ENCODE results near the gene GFPT2.
A peak's percentile ranks its signal among the peaks of the same experiment; 100 is the strongest.

GFPT2 gene

DNA sequence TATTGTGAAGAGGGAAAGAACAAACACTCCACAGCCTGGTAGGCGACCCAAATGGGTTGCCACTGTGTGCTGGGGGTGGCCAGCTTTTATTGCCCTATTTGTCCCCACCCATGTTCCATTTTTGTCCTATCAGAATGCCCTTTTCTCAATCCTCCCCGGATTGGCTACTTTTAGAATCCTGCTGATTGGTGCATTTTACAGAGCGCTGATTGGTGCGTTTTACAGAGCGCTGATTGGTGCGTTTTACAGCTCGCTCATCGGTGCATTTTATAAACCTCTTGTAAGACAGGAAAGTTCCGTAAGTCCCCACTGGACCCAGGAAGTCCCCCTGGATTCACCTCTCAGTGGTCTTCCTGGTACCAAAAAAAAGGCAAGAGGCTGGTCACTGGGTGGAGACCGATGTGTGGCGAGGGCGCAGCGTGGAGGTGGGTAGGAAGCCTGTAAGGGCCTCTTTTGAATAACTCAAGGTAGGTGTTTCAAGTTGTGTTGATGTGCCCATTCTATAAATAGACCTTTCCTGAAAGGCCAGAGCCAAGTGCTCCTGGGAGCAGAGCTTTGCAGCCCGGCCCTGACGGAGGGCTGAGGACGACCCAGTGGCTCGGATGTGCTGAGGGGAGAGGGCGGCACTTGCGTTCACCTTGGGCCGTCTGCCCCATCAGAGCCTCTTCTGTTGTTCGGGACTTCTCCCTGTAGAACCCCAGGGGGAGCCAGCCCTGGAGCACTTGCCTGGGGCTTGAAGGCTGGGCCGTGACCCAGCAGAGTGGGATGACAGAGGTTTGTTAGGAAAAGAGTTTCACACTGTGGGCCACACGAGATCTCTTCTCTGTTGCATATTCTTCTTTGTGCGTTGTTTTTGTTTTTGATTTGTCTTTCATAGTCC lies 7.2 kb upstream of the GFPT2 start:
- Histone ChIP-seq H3K27ac (ENCODE audit: low read length) (no peak overlapping the region), H3K4me1 (ENCODE audit: control insufficient read depth, low read depth, low read length) (no peaks in the 10 kb centered on the region)

DNA sequence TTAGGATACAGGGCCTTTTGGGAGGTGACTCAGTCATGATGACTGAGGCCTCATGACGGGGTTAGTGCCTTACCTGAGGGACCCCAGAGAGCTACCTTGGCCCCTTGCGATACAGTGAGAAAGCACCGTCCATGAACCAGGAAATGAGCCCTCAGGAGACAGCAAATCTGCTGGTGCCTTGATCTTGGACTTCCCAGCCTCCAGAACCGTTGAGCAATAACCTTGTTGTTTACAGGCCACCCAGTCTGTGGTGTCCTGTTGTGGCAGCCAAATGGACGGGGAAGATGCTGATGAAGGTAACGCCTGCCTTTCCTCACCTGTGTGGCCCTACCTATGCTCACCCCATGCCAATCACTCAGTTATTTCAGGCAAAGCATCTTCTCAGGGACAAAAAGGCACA lies 5.6 kb upstream of the GFPT2 start:
- H3K9ac ChIP-seq (ENCODE audit: low read length): no peak overlapping the region
- H3K27me3 ChIP-seq (ENCODE audit: control insufficient read depth, insufficient read depth, low read length): peaks cover 15% of the 10 kb centered on the region
- H3K4me3 ChIP-seq (ENCODE audit: low read length): no peak overlapping the region
- peaks cover 5% of the 10 kb centered on the region for H3K4me1 ChIP-seq (ENCODE audit: control insufficient read depth, low read depth, low read length)
- H3K36me3 ChIP-seq (ENCODE audit: control insufficient read depth, low read depth, low read length): no peaks in the 10 kb centered on the region
- no peak overlapping the region for H3K27ac ChIP-seq (ENCODE audit: low read length)
- no peaks in the 10 kb centered on the region for H3K9me3 ChIP-seq (ENCODE audit: control insufficient read depth, low read depth, low read length)

More for the DNA sequence above, 7.2 kb upstream of the GFPT2 start:
- Histone ChIP-seq H3K27me3 (ENCODE audit: control insufficient read depth, insufficient read depth, low read length) (no peaks in the 10 kb centered on the region), H3K9ac (ENCODE audit: low read length) (no peak overlapping the region), H3K36me3 (ENCODE audit: control insufficient read depth, low read depth, low read length) (no peaks in the 10 kb centered on the region), H3K4me3 (ENCODE audit: low read length) (no peak overlapping the region), H3K9me3 (ENCODE audit: control insufficient read depth, low read depth, low read length) (no peaks in the 10 kb centered on the region)

DNA sequence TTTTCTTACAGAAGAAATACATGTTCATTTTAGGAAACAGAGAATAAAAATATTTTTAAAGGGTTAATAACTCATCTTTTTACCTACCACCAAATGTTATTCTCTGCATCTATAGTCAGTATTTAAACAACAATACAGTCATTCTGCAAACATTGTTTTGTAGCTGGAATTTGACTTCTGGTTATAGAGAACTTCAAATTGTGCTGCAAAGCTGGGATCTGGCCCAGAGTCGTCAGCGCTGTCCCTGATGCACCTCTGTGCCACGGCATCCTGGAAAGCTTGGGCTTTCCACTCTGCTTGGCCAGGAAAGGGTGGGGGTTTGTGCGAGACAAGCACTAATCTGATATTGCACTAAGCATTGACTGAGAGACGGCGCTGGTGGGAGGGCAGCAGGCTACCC lies 5.0 kb upstream of the GFPT2 start:
- Histone ChIP-seq H3K4me1 (ENCODE audit: control insufficient read depth, low read depth, low read length) (peaks cover 5% of the 10 kb centered on the region), H3K9me3 (ENCODE audit: control insufficient read depth, low read depth, low read length) (no peaks in the 10 kb centered on the region), H3K27ac (ENCODE audit: low read length) (no peak overlapping the region), H3K36me3 (ENCODE audit: control insufficient read depth, low read depth, low read length) (no peaks in the 10 kb centered on the region), H3K4me3 (ENCODE audit: low read length) (no peak overlapping the region), H3K9ac (ENCODE audit: low read length) (no peak overlapping the region), H3K27me3 (ENCODE audit: control insufficient read depth, insufficient read depth, low read length) (peaks cover 17% of the 10 kb centered on the region)

DNA sequence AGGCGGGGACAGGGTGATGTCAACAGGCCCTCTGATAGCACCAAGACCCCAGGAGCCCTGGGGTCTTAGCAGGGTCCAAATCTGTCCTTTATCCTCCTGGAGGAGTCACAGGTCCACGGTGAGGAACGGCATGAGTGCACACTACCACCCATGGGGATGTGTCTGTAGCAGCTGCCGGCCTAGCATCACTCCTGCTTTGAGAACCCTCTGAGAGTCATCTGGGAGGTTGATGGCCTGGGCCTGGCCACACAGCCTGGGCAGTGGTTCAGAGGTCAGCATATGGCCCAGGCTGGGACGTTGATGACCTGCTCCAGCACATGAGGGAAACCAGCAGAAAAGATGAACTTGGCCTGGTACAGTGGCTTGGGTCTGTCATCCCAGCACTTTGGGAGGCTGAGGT lies 1.8 kb upstream of the GFPT2 start:
- Histone ChIP-seq H3K4me3 (ENCODE audit: low read length) (no peak overlapping the region), H3K9ac (ENCODE audit: low read length) (no peak overlapping the region), H3K9me3 (ENCODE audit: control insufficient read depth, low read depth, low read length) (no peaks in the 10 kb centered on the region), H3K4me1 (ENCODE audit: control insufficient read depth, low read depth, low read length) (peaks cover 24% of the 10 kb centered on the region), H3K36me3 (ENCODE audit: control insufficient read depth, low read depth, low read length) (peaks cover 4% of the 10 kb centered on the region), H3K27me3 (ENCODE audit: control insufficient read depth, insufficient read depth, low read length) (peaks cover 17% of the 10 kb centered on the region), H3K27ac (ENCODE audit: low read length) (no peak overlapping the region)

DNA sequence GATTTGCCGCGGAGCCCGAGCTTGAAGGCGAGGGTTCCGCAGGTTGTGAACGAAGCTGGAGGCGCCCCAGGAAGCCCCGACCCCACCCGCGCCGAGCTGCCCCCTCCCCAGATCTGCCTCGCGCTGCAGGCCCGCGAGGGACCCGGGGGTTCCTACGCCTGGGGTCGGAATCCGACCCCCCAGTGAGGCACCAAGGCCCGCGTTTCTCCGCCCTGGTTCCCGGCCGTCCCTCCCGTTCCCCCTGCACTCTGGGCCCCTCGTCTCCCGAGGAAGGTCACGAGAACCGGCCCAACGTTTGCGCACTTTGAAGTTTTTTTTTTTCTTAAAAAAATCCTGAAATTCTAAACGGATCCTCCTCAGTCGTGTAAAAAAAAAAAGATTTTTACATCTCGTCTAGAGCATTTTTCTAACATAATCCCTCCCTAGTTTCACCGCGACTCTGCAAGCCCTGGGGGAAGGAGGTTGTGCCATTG lies 880 bp upstream of the GFPT2 start:
- Histone ChIP-seq H3K36me3 (ENCODE audit: control insufficient read depth, low read depth, low read length) (peaks cover 11% of the 10 kb centered on the region), H3K27ac (ENCODE audit: low read length) (no peak overlapping the region), H3K9ac (ENCODE audit: low read length) (peak overlapping the region; percentile 39), H3K27me3 (ENCODE audit: control insufficient read depth, insufficient read depth, low read length) (peaks cover 17% of the 10 kb centered on the region), H3K4me1 (ENCODE audit: control insufficient read depth, low read depth, low read length) (peaks cover 32% of the 10 kb centered on the region), H3K4me3 (ENCODE audit: low read length) (peak overlapping the region; percentile 87), H3K9me3 (ENCODE audit: control insufficient read depth, low read depth, low read length) (no peaks in the 10 kb centered on the region)

DNA sequence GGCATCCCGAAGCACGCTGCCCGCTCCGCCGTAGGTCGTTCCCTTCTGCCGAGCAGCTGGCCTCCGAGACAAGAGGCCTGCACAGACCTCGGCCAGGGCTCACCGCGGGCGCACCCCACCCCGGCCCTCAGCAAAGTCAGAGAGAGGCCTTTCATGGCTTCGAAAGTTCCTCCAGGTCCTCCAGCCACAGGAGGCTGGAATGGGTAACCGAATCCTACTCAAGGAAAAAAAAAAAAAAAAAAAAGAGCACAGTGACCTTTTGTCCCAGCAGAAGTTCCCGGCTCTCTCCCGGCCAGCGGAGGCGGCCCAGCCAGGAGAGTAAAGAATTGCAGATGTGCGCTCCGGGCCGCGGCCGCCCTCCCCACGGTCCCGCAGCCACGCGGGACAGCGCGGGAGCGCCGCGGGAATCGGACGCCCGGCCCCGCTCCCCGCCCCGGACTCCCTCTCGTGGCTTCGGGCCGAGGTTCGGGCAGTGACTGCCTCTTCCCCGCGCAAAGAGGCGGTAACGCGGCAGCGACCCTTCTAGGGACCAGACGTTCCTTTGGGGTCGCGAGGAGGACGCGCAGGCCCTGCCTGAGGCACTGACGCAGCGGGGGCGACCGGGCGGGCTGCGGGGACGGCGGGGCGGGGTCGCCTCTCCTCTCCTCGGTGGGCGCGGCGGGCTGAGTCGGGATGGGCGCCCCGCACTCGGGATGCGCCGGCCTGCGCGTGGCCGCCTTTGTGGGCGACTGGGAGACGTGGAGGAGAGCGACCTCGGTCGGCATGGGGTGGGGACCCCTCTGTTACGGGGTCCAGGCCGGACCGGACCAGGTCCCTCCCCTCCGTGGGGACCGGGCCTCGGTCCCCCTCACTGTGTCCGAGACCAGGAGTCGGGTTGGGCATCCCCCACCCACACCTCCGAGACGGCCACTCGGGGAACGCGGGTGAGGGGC lies 754 bp downstream of the GFPT2 start:
- Histone ChIP-seq H3K9me3 (ENCODE audit: control insufficient read depth, low read depth, low read length) (no peaks in the 10 kb centered on the region), H3K27ac (ENCODE audit: low read length) (no peak overlapping the region), H3K4me3 (ENCODE audit: low read length) (peak overlapping the region; percentile 87), H3K4me1 (ENCODE audit: control insufficient read depth, low read depth, low read length) (peaks cover 42% of the 10 kb centered on the region), H3K27me3 (ENCODE audit: control insufficient read depth, insufficient read depth, low read length) (peaks cover 17% of the 10 kb centered on the region), H3K36me3 (ENCODE audit: control insufficient read depth, low read depth, low read length) (peaks cover 11% of the 10 kb centered on the region), H3K9ac (ENCODE audit: low read length) (peak overlapping the region; percentile 57)

DNA sequence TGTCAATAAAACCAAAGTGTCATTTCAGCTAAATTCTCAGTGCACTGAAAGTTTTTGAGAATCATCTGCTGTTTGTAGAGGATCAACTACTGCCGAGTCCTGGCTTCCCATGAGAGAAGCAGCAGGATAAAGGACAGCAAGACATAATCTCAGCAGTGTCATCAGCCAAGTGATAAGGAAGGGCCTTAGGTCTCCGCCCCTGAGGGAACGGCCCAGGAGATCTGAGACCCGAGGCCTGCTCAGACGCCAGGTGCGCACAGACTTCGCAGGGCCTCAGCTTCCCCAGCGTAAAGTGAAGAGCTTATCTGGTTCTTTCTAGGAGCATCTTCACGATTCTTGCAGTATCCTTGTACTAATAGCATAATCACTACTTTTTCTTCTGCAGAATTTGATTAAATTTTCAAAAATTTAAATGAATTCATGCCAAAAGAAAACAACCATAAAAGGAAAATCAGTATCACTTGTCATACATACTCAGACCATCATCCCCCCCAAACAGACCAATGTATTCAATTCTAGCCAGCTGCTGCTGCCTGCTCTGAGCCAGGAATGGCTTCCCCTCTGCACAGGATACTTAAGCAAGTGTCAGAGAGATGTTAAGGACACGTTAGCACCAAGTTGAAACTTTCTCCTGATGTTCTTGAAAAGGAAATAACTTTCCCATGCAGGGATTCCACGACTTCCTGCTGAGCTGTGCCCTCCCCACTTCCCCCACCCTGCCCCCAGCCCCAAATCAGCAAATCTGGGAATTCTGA lies 2.2 kb downstream of the GFPT2 start:
- peaks cover 11% of the 10 kb centered on the region for H3K36me3 ChIP-seq (ENCODE audit: control insufficient read depth, low read depth, low read length)
- no peak overlapping the region for H3K27ac ChIP-seq (ENCODE audit: low read length)
- no peak overlapping the region for H3K9ac ChIP-seq (ENCODE audit: low read length)
- peak overlapping the region; percentile 87 for H3K4me3 ChIP-seq (ENCODE audit: low read length)
- H3K4me1 ChIP-seq (ENCODE audit: control insufficient read depth, low read depth, low read length): peaks cover 57% of the 10 kb centered on the region
- H3K27me3 ChIP-seq (ENCODE audit: control insufficient read depth, insufficient read depth, low read length): peaks cover 17% of the 10 kb centered on the region
- H3K9me3 ChIP-seq (ENCODE audit: control insufficient read depth, low read depth, low read length): no peaks in the 10 kb centered on the region

DNA sequence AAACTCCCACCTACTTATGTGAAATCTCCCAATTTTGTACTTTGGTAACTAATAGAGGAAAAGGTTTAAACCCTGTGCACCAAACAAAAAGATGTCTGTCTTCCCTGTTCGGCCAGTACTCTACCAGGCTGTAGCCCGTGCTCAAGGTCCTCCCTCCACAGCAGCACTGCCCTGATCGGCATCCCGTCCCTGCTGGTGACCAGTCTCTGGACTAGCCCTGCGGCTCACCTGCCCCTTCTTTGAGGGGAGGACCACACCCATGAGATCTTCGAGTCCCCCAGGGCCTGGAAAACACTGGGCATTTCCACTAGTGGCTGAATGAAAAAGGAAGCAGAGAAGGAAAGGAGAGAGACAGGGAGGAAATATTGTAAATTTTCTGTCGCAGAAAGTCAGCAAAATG lies 2.8 kb downstream of the GFPT2 start:
- Histone ChIP-seq H3K36me3 (ENCODE audit: control insufficient read depth, low read depth, low read length) (peaks cover 11% of the 10 kb centered on the region), H3K27me3 (ENCODE audit: control insufficient read depth, insufficient read depth, low read length) (peaks cover 17% of the 10 kb centered on the region), H3K4me3 (ENCODE audit: low read length) (peak overlapping the region; percentile 87), H3K27ac (ENCODE audit: low read length) (no peak overlapping the region), H3K9me3 (ENCODE audit: control insufficient read depth, low read depth, low read length) (no peaks in the 10 kb centered on the region), H3K9ac (ENCODE audit: low read length) (no peak overlapping the region), H3K4me1 (ENCODE audit: control insufficient read depth, low read depth, low read length) (peaks cover 63% of the 10 kb centered on the region)

DNA sequence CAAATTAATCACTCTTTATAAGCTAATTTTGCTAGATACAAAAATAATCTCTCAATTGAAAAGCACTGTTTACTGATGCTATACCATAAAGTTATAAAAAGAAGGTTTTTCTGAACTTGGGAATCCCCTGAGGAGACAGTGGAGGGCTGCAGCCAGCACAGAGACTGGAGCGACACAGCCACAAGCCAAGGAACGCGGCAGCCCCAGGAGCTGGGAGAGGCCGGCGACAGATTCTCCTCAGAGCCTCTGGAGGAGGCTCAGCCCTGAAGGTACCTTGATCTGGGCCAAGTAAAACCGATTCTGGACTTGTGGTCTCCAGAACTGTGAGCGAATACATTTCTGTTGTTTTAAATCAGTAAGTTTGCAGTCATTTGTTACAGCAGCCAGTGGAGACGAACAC lies 3.7 kb downstream of the GFPT2 start:
- H3K9me3 ChIP-seq (ENCODE audit: control insufficient read depth, low read depth, low read length): no peaks in the 10 kb centered on the region
- no peak overlapping the region for H3K9ac ChIP-seq (ENCODE audit: low read length)
- peaks cover 11% of the 10 kb centered on the region for H3K36me3 ChIP-seq (ENCODE audit: control insufficient read depth, low read depth, low read length)
- peaks cover 70% of the 10 kb centered on the region for H3K4me1 ChIP-seq (ENCODE audit: control insufficient read depth, low read depth, low read length)
- H3K4me3 ChIP-seq (ENCODE audit: low read length): no peak overlapping the region
- no peak overlapping the region for H3K27ac ChIP-seq (ENCODE audit: low read length)
- H3K27me3 ChIP-seq (ENCODE audit: control insufficient read depth, insufficient read depth, low read length): peaks cover 10% of the 10 kb centered on the region

DNA sequence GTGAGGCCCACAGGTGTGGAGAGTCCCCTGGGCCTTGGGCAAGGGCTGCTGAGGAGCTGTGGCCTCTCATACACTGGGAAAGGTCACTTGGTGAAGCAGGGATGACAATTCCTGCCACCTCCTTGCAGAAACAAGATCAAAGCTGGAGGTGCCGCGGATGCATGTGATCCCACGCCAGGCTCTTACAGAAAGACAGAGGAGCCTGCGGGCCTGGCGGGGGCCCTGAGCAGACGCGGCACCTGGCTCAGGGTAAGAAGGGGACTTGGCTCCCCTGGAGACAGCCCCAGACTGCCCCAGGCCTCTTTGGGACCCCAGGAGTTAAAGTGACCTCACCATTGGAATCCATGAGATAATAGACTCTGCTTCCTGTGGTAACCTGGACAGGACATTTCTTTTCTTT lies 4.8 kb downstream of the GFPT2 start:
- H3K9me3 ChIP-seq (ENCODE audit: control insufficient read depth, low read depth, low read length): no peaks in the 10 kb centered on the region
- H3K36me3 ChIP-seq (ENCODE audit: control insufficient read depth, low read depth, low read length): peaks cover 11% of the 10 kb centered on the region
- no peak overlapping the region for H3K27ac ChIP-seq (ENCODE audit: low read length)
- no peak overlapping the region for H3K4me3 ChIP-seq (ENCODE audit: low read length)
- H3K9ac ChIP-seq (ENCODE audit: low read length): no peak overlapping the region
- no peaks in the 10 kb centered on the region for H3K27me3 ChIP-seq (ENCODE audit: control insufficient read depth, insufficient read depth, low read length)
- peaks cover 78% of the 10 kb centered on the region for H3K4me1 ChIP-seq (ENCODE audit: control insufficient read depth, low read depth, low read length)

DNA sequence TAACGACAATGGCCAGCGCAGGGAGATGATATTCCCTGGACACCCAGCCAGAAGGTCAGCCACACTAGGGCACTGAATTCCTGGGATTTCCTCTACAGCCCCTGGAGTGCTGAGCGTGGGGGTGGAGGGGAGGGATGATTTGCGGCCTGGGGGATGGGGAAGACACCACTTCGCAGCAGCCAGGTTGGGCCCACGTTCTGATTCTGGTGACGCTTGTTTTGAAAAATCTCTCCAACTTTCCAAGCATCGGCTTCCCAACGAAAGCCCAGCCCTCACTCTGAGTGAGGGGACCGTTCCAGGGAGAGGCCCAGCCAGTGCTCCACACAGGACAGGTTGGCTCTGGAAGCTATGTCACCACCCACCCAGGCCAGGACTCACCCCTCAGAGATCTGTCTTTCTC lies 5.4 kb downstream of the GFPT2 start:
- peaks cover 84% of the 10 kb centered on the region for H3K4me1 ChIP-seq (ENCODE audit: control insufficient read depth, low read depth, low read length)
- H3K36me3 ChIP-seq (ENCODE audit: control insufficient read depth, low read depth, low read length): peaks cover 11% of the 10 kb centered on the region
- no peaks in the 10 kb centered on the region for H3K9me3 ChIP-seq (ENCODE audit: control insufficient read depth, low read depth, low read length)
- H3K27ac ChIP-seq (ENCODE audit: low read length): no peak overlapping the region
- no peak overlapping the region for H3K4me3 ChIP-seq (ENCODE audit: low read length)
- H3K27me3 ChIP-seq (ENCODE audit: control insufficient read depth, insufficient read depth, low read length): no peaks in the 10 kb centered on the region
- H3K9ac ChIP-seq (ENCODE audit: low read length): no peak overlapping the region
